H1 (cell line): Measurements from ENCODE around the gene TP53BP1. TPM values are rescaled to one million over a fixed set of nuclear protein-coding genes. Genes with fewer than 3 reads are reported as not detected.

ENCODE experiments used
- CTCF ChIA-PET: fragments of 300-600 bp; sonication (Branson Sonifier 250); formaldehyde crosslinking; loops from one replicate; lab custom pipeline; 2021; ENCODE audit not compliant: partially characterized antibody; lab: Charles Lee
- POLR2A ChIA-PET: fragments of 300-600 bp; sonication (Branson Sonifier 250); formaldehyde crosslinking; loops from one replicate; lab custom pipeline; 2021; ENCODE audit warnings: inconsistent platforms; ENCODE audit not compliant: partially characterized antibody; lab: Charles Lee
- DNase-seq, 2 experiments: peaks; one replicate each; pipeline versions ENCODE4 v3.0.0 to v3.0.0-alpha.2; 2010 to 2022; ENCODE audit warnings: low spot score in 2 of 2, low read depth in 1 of 2, mixed read lengths in 1 of 2
- FAIRE-seq: peaks from 2 replicates; lab custom pipeline; 2011; peaks lifted over from hg19 to GRCh38; lab: Jason Lieb, UNC
- H2AFZ ChIP-seq: 2 replicates; pipeline ENCODE4 v1.8.1; 2012; ENCODE audit warnings: low read length, inconsistent platforms
- H2AK5ac ChIP-seq: 2 replicates; pipeline ENCODE4 v1.6.1; 2013; ENCODE audit warnings: low read depth, low read length
- H2BK120ac ChIP-seq: replicated peaks from 2 replicates; pipeline ENCODE3; 2013; ENCODE audit warnings: low read depth, low read length, inconsistent platforms
- H2BK12ac ChIP-seq: 2 replicates; pipeline ENCODE4 v1.6.1; 2013; ENCODE audit warnings: low read depth, low read length
- H2BK15ac ChIP-seq: 2 replicates; pipeline ENCODE4 v1.6.1; 2013; ENCODE audit warnings: low read length
- H2BK20ac ChIP-seq: 2 replicates; pipeline ENCODE4 v1.6.1; 2013; ENCODE audit warnings: low read length
- H2BK5ac ChIP-seq: 2 replicates; pipeline ENCODE4 v1.6.1; 2013; ENCODE audit warnings: low read depth, low read length
- H3K14ac ChIP-seq: 2 replicates; pipeline ENCODE4 v1.6.1; 2013; ENCODE audit warnings: inconsistent platforms; ENCODE audit not compliant: insufficient read length
- H3K18ac ChIP-seq: 2 replicates; pipeline ENCODE4 v1.6.1; 2013; ENCODE audit warnings: low read length; ENCODE audit errors: extremely low read depth
- H3K23ac ChIP-seq: 2 replicates; pipeline ENCODE4 v1.6.1; 2013; ENCODE audit warnings: inconsistent platforms; ENCODE audit not compliant: insufficient read length
- H3K23me2 ChIP-seq: 2 replicates; pipeline ENCODE4 v1.6.1; 2013; ENCODE audit warnings: low read depth, low read length
- H3K27ac ChIP-seq: 2 replicates; pipeline ENCODE4 v1.6.1; 2011; ENCODE audit warnings: low read depth, low read length, inconsistent platforms
- H3K27me3 ChIP-seq, 4 experiments: replicated peaks in 1 of 4; 1 replicate in 1 of 4; 2 replicates in 3 of 4; pipeline versions ENCODE4 v1.6.1 to v1.8.1; 2011 to 2013; ENCODE audit warnings: low read length in 3 of 4, mild to moderate bottlenecking in 3 of 4, inconsistent platforms in 2 of 4, mixed read lengths in 2 of 4, moderate library complexity in 1 of 4; ENCODE audit not compliant: control insufficient read depth in 3 of 4, insufficient read depth in 3 of 4; ENCODE audit errors: extremely low read depth in 1 of 4
- H3K36me3 ChIP-seq, 4 experiments: 2 replicates each; pipeline versions ENCODE4 v1.6.1 to v1.8.1; 2011 to 2013; ENCODE audit warnings: mild to moderate bottlenecking in 4 of 4, low read length in 3 of 4, moderate library complexity in 2 of 4, control low read depth in 1 of 4, inconsistent platforms in 1 of 4; ENCODE audit not compliant: insufficient read depth in 4 of 4, control insufficient read depth in 2 of 4
- H3K4ac ChIP-seq: replicated peaks from 2 replicates; pipeline ENCODE3; 2013; ENCODE audit warnings: low read length, low read depth, mixed read lengths, inconsistent platforms; ENCODE audit not compliant: insufficient read length
- H3K4me1 ChIP-seq, 4 experiments: replicated peaks in 1 of 4; 1 replicate in 1 of 4; 2 replicates in 3 of 4; pipeline versions ENCODE4 v1.6.1 to v1.8.1; 2011 to 2013; ENCODE audit warnings: low read length in 3 of 4, inconsistent platforms in 2 of 4, mixed read lengths in 1 of 4; ENCODE audit not compliant: insufficient read depth in 4 of 4, control insufficient read depth in 3 of 4
- H3K4me2 ChIP-seq, 2 experiments: 2 replicates each; pipeline versions ENCODE4 v1.6.1 to v1.8.1; 2011 to 2013; ENCODE audit warnings: low read depth in 2 of 2, low read length in 2 of 2, control low read depth in 1 of 2, inconsistent platforms in 1 of 2, mild to moderate bottlenecking in 1 of 2; ENCODE audit not compliant: insufficient read depth in 1 of 2
- H3K4me3 ChIP-seq, 4 experiments: fragments of 200-600, 300-600 bp in 1 of 4; sonication (generic), shearing (Covaris generic), sonication (Bioruptor Twin) in 1 of 4; 2 replicates each; pipeline versions ENCODE4 v1.5.1 to v1.8.1; 2011 to 2016; ENCODE audit warnings: low read length in 4 of 4, low read depth in 3 of 4, control low read depth in 2 of 4, inconsistent platforms in 2 of 4, mild to moderate bottlenecking in 2 of 4, mixed read lengths in 1 of 4, moderate library complexity in 1 of 4; ENCODE audit not compliant: insufficient read depth in 2 of 4; ENCODE audit errors: extremely low read depth in 1 of 4
- H3K56ac ChIP-seq: replicated peaks from 2 replicates; pipeline ENCODE3; 2013; ENCODE audit warnings: low read depth, mild to moderate bottlenecking, mixed read lengths, low read length, inconsistent platforms; ENCODE audit not compliant: insufficient read length
- H3K79me1 ChIP-seq: 2 replicates; pipeline ENCODE4 v1.6.1; 2013; ENCODE audit warnings: low read depth, low read length, control low read depth
- H3K79me2 ChIP-seq, 2 experiments: 2 replicates each; pipeline versions ENCODE4 v1.6.1 to v1.8.1; 2012 to 2013; ENCODE audit warnings: low read length in 2 of 2, mild to moderate bottlenecking in 2 of 2, inconsistent platforms in 1 of 2; ENCODE audit not compliant: insufficient read depth in 2 of 2, control insufficient read depth in 1 of 2
- H3K9ac ChIP-seq, 4 experiments: replicated peaks in 1 of 4; 1 replicate in 1 of 4; 2 replicates in 3 of 4; pipeline versions ENCODE4 v1.6.1 to v1.8.1; 2011 to 2013; ENCODE audit warnings: low read depth in 3 of 4, low read length in 3 of 4, control low read depth in 2 of 4, mild to moderate bottlenecking in 2 of 4, moderate library complexity in 2 of 4, inconsistent platforms in 1 of 4; ENCODE audit errors: extremely low read depth in 1 of 4
- H3K9me3 ChIP-seq, 2 experiments: 2 replicates each; pipeline versions ENCODE4 v1.6.1 to v1.8.1; 2012 to 2013; ENCODE audit warnings: mild to moderate bottlenecking in 2 of 2, moderate library complexity in 2 of 2, control low read depth in 1 of 2, inconsistent platforms in 1 of 2, low read depth in 1 of 2, low read length in 1 of 2, mixed read lengths in 1 of 2; ENCODE audit not compliant: insufficient read depth in 2 of 2
- H4K20me1 ChIP-seq, 2 experiments: replicated peaks in 1 of 2; 2 replicates each; pipeline versions ENCODE3 to v1.8.1; 2011 to 2013; ENCODE audit warnings: inconsistent platforms in 2 of 2, low read length in 2 of 2, mild to moderate bottlenecking in 1 of 2; ENCODE audit not compliant: insufficient read depth in 2 of 2, control insufficient read depth in 1 of 2
- H4K5ac ChIP-seq: 2 replicates; pipeline ENCODE4 v1.6.1; 2013; ENCODE audit warnings: low read length, low read depth, mixed read lengths, inconsistent platforms; ENCODE audit not compliant: insufficient read length
- H4K8ac ChIP-seq: 2 replicates; pipeline ENCODE4 v1.8.0; 2013; ENCODE audit warnings: mild to moderate bottlenecking, moderate library complexity, low read length, inconsistent platforms; ENCODE audit not compliant: insufficient read depth; ENCODE audit errors: extremely low read depth
- H4K91ac ChIP-seq: replicated peaks from 2 replicates; pipeline ENCODE3; 2013; ENCODE audit warnings: low read length, mixed read lengths, inconsistent platforms; ENCODE audit not compliant: insufficient read length
- CBX5 ChIP-seq: fragments of 300-800, 300-1000 bp; sonication (generic); IDR thresholded peaks from 2 replicates; pipeline ENCODE4 v1.7.1; 2016; ENCODE audit warnings: antibody characterized with exemption, low read length, low read depth
- CEBPB ChIP-seq: IDR thresholded peaks from 2 replicates; pipeline ENCODE4 v1.6.1; 2012; ENCODE audit warnings: low read depth, low read length
- CHD2 ChIP-seq: IDR thresholded peaks from 2 replicates; pipeline ENCODE4 v1.6.1; 2012; ENCODE audit warnings: low read length, improper control_type of control experiment
- CREB1 ChIP-seq: IDR thresholded peaks from 2 replicates; pipeline ENCODE4 v1.6.1; 2012; ENCODE audit warnings: inconsistent platforms
- EGR1 ChIP-seq: IDR thresholded peaks from 2 replicates; pipeline ENCODE4 v1.6.1; 2011; ENCODE audit warnings: low read depth, low read length, borderline replicate concordance
- FOSL1 ChIP-seq: IDR thresholded peaks from 2 replicates; pipeline ENCODE4 v1.6.1; 2011; ENCODE audit warnings: mild to moderate bottlenecking, low read depth, low read length, moderate library complexity; ENCODE audit not compliant: insufficient read depth
- GABPA ChIP-seq: IDR thresholded peaks from 2 replicates; pipeline ENCODE4 v1.6.1; 2011; ENCODE audit warnings: mild to moderate bottlenecking, low read length, moderate library complexity, borderline replicate concordance; ENCODE audit not compliant: insufficient read depth
- JUN ChIP-seq: IDR thresholded peaks from 2 replicates; pipeline ENCODE4 v1.6.1; 2011; ENCODE audit warnings: low read depth, mild to moderate bottlenecking, improper control_type of control experiment, low read length
- KDM4A ChIP-seq: IDR thresholded peaks from one replicate; pipeline ENCODE4 v1.7.1; 2012; ENCODE audit warnings: low read depth, mild to moderate bottlenecking, moderate library complexity, low read length, inconsistent platforms; ENCODE audit not compliant: severe bottlenecking
- KDM5A ChIP-seq: fragments of 200-600 bp; IDR thresholded peaks from 2 replicates; pipeline ENCODE4 v1.7.1; 2012; ENCODE audit warnings: mild to moderate bottlenecking, low read length, inconsistent platforms, mixed read lengths
- NRF1 ChIP-seq: IDR thresholded peaks from 2 replicates; pipeline ENCODE4 v1.6.1; 2011; ENCODE audit warnings: mild to moderate bottlenecking, low read depth, low read length, improper control_type of control experiment
- POLR2AphosphoS5 ChIP-seq: IDR thresholded peaks from 2 replicates; pipeline ENCODE4 v1.6.1; 2011; ENCODE audit warnings: low read depth, low read length
- SIN3A ChIP-seq, 2 experiments: IDR thresholded peaks in 1 of 2; conservative IDR thresholded peaks in 1 of 2; 2 replicates each; pipeline ENCODE4 v1.6.1; 2011 to 2012; ENCODE audit warnings: low read length in 2 of 2, improper control_type of control experiment in 1 of 2, low read depth in 1 of 2, mild to moderate bottlenecking in 1 of 2
- SIX5 ChIP-seq: IDR thresholded peaks from 2 replicates; pipeline ENCODE4 v1.6.1; 2011; ENCODE audit warnings: mild to moderate bottlenecking, low read depth, low read length
- SRF ChIP-seq: IDR thresholded peaks from 2 replicates; pipeline ENCODE4 v1.6.1; 2011; ENCODE audit warnings: mild to moderate bottlenecking, low read depth, low read length, moderate library complexity
- polyA plus RNA-seq, 7 experiments: library from polyadenylated mRNA; depleted of rRNA in 3 of 7; stranded (reverse) in 5 of 7; unstranded in 2 of 7; fragments of >200 nt in 5 of 7; fragments of 200-250 nt in 2 of 7; gene quantifications; 1 replicate in 5 of 7; 2 replicates in 1 of 7; 4 replicates in 1 of 7; pipeline versions ENCODE4 v1.2.1 to v1.2.3, GENCODE V29; 2011 to 2013; ENCODE audit warnings: missing spikeins in 2 of 7, mixed read lengths in 2 of 7
- total RNA-seq: library from RNA; stranded (reverse); fragmentation: NEBNext Ultra II Directional; extraction: Animal tissue kit (Norgen Biotek cat#: 25700); gene quantifications from 2 replicates; pipeline ENCODE4 v1.2.1, GENCODE V29; 2021

The TP53BP1 gene
- total and polyA plus RNA-seq, 2 of the 8 experiments (the other 6 are each of a cell fraction or from before 2014, with no cell fraction given): 34.1 to 63.6 TPM

- Histone ChIP-seq H2AK5ac (no peak overlapping the region), H3K4me1 (no peaks in the 10 kb centered on the region), H3K9ac (no peak overlapping the region), H3K27me3 (peaks cover 0 to 1% (median 0%) of the 10 kb centered on the region in 4 experiments; a peak in 1 of 7 replicates), H2BK12ac (no peak overlapping the region), H3K14ac (no peak overlapping the region), H3K4me2 (no peak overlapping the region), H3K23ac (no peak overlapping the region), H3K4ac (no peak overlapping the region), H3K56ac (no peak overlapping the region), H4K91ac (no peak overlapping the region), H4K5ac (no peak overlapping the region), H3K23me2 (no peaks in the 10 kb centered on the region; the same call in 1 of the 2 replicates), H3K79me2 (no peaks in the 10 kb centered on the region), H2BK15ac (no peak overlapping the region), H4K8ac (no peak overlapping the region), H2AFZ (no peak overlapping the region), H3K79me1 (no peaks in the 10 kb centered on the region), H3K18ac (no peak overlapping the region), H3K4me3 (no peak overlapping the region), H2BK5ac (no peak overlapping the region), H3K36me3 (peaks cover 17 to 86% (median 66%) of the 10 kb centered on the region in 4 experiments), H2BK120ac (no peak overlapping the region), H3K27ac (no peak overlapping the region), H2BK20ac (no peak overlapping the region), H3K9me3 (no peaks in the 10 kb centered on the region), H4K20me1 (no peaks in the 10 kb centered on the region)
- DNase-seq (no peak), FAIRE-seq (no peak)
- CTCF ChIA-PET: interaction anchor here (0.6 to 1.1 kb wide), 2 partner anchors 42 to 287 kb away, joined by 3 to 6 read pairs; no protein-coding TSS in a partner anchor
- POLR2A ChIA-PET: interaction anchor here (1.0 kb wide), 1 partner anchor 12 kb away, joined by 5 read pairs; no protein-coding TSS in a partner anchor
- TF ChIP-seq FOSL1 (no peak), CBX5 (no peak), CEBPB (no peak), JUN (no peak), POLR2AphosphoS5 (no peak), KDM5A (no peak), KDM4A (no peak), SRF (no peak), CREB1 (no peak), NRF1 (no peak), SIN3A (conservative IDR thresholded peaks at IDR 0.05 in 1 of 2, IDR thresholded peaks at IDR 0.05 in 1 of 2; ENCODE audit: low read depth in 1 of 2, low read length in 2 of 2) (no peak), CHD2 (no peak), EGR1 (no peak), SIX5 (no peak), GABPA (no peak)
Observed at GRCh38 chr15:43471975-43472374, 21.0 kb downstream of the TP53BP1 start.
